Left renal cortex interstitium (tissue), 4 donors: ENCODE data around the gene DCHS2. TPM values are rescaled to one million over a fixed set of nuclear protein-coding genes. Genes with fewer than 3 reads are reported as not detected.

Source experiments
- DNase-seq, 4 donors: peaks; one replicate each; pipeline ENCODE4 v3.0.0-alpha.2; 2013; ENCODE audit warnings: low read depth in 4 of 4, low spot score in 2 of 4, missing footprints in 1 of 4
- polyA plus RNA-seq, 4 donors: library from polyadenylated mRNA; unstranded; fragments of 120-200 nt; gene quantifications; one replicate each; pipeline ENCODE4 v1.2.1, GENCODE V29; 2013; ENCODE audit not compliant: insufficient read length in 4 of 4

The DCHS2 gene
- polyA plus RNA-seq, 4 donors = 5.7 to 11.3 (median 6.7) TPM

DNA sequence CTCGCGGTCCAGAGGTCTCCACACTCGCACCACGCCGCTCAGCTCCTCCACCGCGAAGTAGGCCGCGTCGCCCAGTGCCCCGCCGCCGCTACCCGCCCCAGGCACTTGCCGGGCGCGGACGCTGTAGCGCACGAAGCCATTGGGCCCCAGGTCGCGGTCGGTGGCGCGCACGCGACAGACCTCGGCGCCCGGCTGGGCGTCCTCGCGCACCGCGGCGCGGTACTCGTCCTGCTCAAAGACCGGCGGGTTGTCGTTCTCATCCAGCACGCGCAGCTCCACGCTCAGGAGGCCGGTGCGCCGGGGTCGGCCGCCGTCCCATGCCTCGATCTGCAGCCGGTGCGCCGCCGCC, 1.4 kb downstream of the DCHS2 start:
- no peak for DNase-seq

DNA sequence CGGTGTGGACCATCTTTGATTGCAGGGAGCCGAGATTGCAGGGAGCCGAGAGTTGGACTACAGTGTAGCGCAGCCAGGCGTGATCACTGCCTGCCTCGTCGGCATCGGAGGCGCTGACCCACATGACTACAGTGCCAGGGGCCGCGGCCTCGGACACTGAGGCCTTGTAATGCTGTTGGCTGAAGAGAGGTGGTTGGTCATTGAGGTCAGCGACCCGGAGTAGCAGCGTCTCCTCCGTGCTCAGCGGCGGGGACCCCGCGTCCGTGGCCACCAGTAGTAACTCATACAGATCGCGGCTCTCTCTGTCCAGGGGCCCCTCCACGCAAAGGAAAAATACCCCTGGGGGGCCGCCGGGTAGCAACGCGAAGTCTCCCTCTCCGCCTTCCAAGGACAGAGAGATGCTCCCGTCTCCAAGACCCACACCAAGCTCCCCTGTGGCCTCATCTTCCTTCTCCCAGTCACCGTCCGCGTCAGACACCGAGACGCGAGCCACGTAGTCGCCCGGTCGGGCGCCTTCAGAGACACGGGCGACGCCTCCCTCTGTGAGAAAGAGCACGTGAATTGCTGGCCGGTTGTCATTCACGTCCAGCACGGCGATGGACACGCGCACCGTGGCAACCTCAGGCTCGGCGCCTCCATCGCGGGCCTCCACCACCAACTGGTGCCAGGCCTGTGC, 1.9 kb downstream of the DCHS2 start:
- no peak for DNase-seq

DNA sequence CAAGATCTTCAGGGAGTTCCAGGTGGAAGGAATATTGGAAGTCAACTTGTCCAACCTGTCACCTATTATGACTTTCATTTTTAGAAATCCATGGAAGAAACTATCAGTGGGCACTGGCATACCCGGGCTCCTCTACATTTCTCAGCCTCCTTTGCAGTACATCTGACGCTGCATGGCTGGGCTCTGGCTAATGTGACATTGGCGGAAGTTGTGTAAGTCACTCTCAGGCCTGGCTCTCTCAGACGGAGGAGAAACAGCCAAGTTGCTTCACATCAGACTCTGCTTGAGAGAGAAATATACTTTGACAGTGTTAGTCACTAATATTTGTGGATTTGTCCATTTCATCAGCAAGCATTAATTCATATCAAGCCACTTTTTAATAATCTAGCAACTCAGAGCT, 4.5 kb downstream of the DCHS2 start:
- DNase-seq = no peak

DNA sequence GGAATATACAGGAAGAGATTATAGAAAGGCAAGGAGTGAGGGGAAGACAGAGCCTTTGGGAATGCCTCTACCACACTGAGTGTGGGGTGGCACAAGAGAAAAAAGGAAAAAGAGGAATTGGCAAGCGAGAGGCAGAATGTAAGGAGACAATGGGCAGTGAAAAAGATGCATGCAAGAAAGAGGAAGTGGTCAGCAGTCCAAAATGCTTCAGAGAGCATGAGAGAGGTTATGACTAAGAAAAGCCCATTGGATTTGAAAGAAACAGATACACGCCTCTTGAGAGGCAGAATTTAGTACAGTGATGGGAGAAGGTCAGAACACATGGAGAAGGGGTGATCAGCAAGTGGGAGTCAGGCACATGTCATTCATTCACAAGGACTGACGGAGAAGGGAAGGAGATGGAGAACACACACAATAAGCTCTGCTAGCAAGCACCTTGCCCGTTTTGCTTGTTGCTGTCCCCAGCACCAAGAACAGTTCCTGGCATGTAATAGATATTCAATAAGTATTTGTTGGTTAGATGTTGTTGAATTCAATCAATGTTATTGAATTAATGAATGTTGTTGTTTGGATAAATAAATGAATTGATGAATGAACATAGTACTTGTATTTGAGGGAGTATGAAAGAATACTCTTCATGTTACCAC, 6.3 kb downstream of the DCHS2 start:
- no peak for DNase-seq

DNA sequence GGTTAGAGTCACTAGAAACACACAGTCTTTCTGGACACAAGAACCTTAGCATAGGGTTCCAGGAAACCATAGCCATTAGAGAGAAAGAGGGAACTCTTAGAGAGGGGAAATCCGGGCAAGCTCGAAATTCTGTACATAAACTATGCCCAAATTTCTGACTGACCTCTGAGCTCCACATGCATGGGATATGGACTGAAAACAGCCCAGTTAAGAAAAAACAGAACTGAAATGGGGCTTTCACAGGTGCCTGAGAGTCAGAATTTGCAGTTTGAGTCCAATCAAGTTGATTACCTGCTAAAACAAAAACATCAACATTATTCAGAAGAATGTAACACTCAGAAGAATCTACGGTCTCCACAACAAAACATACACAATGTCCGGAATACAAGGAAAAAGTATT, 13.1 kb downstream of the DCHS2 start:
- DNase-seq = no peak

DNA sequence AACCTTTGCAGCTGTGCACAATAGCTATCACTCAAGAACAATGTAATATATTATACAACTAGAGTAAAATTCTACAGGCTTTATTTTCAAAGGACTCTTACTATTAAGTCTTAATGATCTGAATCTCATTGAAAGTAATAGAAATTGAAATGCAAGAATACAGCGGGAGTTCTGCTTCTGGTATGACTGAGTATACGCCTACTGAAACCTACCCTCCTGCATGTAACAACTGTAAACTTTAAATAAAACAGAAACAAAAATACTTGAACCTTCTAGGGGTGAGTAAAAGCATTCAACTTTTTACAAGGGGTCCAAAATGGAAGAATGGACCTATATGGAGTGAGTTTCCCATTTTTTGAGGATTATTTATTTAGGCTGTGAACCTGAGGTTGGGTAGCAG, 13.5 kb downstream of the DCHS2 start:
- no peak for DNase-seq

DNA sequence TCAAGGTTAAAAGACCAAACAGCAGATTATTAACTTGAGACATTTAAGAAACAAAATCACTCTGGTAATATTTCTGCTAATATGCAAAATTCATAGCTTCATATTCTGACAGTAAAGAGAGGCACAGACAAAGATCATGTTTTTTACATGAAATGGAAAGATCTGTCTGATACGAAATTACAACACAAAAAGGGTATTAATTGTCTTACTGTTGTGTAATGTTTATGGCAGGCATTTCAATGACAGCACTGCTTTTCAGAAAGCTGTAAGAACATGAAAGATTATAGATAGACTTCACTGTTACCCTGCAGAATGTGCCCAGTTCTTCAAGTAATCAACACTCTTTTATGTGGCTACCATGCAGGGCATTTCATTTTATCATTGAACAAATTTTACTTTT, 15.4 kb downstream of the DCHS2 start:
- no peak for DNase-seq

DNA sequence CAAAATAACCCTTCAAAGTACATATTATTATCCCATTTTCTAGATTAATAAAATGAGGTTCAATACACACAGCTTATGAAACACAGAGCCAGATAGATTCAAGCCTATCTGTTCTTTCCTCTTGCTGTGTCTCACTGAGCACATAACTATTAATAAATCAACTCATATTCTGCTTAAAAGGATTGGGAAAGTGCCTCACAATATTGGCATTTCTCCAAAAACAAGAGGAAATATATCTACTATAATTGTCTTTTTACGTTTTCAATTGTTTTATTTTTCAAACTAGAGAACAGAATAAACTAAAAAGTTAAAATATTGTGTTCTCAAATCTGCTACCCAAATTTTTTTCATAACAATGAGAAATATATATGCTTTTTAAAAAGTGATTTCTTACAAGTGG, 15.8 kb downstream of the DCHS2 start:
- DNase-seq = no peak

DNA sequence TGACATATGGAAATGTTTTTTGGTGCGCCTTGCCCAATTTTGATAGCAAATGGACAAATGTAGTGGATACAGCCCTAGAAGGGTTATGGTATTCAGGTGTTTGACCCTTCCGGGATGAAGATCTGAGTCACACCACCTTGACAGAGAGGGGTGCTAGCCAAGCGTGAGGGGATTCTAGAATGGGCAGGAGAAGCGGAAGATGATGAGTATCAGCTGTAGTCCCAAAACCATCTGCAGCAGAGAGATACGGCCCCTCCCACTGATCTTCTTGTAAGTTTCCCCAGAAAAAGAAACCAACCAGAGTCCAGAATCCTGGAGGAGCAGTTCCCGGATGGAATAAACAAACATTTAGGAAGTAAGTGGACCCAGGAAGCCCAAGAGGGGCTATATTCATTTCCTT, 18.1 kb downstream of the DCHS2 start:
- DNase-seq = no peak

DNA sequence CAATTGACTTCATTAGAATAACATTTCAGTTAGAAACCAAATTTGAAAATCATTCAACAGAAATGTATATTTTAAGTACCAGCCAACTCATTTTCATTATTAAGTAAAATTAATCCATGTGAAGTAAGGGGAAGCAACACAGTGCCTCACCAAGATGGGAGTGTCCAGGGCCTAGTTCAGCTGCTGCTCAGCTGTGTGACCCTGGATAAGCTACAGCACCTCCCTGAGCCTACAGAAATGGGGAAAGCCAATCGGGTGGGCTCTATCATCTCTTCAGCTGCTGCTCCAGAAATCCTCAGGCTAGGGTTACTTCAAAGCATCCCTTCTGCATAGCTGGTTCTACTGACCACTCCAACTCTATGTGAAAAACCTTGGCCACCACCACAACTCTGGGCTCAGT, 18.7 kb downstream of the DCHS2 start:
- DNase-seq = no peak

DNA sequence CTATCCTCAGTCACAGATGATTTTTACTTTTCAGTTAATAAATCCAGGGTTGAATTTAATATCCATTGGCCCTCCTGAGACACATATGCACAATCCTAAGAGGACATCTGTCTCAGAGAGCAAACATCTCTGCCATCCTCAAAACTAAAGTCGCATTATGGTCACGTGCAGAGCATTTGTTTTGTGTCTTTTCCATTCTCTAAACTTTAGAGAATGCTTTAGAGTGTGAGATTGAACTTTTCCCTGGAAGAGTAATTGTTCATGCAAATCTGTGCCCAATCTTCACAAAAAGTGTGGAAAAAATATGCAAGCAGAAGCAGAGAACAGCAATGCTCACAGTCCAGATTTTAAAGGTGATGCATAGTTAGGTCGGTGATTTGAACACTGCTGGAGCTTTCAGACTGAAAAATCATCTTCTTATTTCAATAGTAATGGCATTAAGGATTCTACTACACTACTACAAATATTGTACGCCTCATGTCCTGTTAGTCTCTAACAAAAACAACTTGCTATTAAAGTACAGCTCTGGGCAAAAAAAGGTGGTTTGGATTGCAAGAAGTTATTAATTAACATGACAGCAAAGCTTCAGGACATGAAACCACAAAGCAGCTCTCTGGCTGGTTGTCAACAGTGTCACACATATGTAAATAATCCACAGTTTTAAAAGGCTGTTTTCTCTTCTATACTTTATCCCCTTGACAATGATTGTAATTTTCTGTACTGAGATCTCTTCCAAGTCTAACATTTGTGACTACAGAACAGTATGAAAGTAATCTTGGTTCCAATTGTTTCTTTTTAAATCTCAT, 19.9 kb downstream of the DCHS2 start:
- DNase-seq = peak in 2 of 4 donors; percentile 27 to 34

DNA sequence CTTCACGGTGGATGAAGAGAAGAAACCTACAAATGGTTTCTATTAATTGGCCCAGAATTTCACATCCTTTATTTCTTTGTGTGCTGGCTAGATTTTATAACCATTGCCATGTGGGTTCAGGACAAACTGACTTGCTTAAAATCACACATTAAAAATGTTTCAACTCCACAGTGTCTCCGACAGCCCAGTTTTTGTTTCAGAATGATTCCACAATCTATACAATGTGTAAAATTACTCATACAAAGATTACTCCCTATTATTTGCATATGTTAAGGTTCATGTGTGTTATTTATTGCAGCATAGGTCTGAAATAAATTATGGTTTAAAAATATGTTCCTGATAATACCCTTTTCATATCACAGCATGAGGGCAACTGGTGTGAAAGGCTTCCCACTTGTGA, 20.6 kb downstream of the DCHS2 start:
- DNase-seq = no peak

DNA sequence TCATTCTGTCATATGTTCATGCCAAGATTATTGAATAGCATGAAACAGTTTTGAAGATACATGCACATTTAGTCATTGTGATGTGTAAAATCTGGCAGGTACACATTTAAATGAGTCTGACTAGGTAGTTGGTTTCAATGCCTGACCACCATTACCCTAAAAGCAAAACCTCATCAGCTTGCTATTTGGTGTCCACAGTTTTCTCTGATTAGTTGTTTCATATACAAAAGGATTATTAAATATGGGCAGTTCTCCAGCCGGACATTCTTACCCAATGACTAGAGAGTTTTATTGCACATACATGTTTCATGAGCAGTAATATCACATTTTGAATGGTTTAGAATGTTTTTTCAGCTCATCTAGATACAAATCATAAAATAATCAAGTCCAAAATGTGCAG, 23.7 kb downstream of the DCHS2 start:
- DNase-seq = no peak

DNA sequence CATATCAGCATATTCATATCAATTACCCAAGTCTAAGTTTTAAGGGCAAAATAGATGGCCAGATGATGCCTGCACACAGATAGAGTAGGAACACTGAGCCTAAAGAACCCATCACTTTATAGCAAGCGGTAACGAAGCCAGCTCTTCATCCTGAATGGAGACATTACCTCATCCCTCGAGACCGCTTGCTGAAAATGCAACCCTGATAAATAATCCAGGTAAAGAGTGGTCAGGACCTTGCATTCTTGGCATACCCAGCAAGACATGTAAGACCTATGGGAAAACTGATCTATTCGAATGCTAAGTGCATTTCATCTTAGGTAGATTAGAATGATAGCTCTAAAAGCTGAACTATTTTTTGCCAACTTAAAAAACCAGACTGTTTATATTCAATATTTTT, 25.3 kb downstream of the DCHS2 start:
- DNase-seq = no peak

DNA sequence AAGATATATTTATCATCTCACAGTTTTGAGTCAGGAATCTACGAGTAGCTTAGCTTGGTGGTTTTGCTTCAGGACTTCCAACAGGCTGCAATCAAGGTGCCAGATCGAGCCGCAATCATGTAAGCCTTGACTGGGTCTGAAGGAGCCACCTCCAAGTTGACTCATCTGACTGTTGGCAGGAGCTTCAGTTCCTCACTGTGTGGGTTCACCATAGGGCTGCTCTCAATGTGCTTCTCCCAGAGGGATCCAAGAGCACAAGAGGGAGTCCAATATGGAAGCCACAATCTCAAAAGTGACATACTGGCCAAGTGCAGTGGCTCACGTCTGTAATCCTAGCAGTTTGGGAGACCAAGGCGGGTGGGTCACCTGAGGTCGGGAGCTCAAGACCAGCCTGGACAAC, 26.5 kb downstream of the DCHS2 start:
- no peak for DNase-seq

DNA sequence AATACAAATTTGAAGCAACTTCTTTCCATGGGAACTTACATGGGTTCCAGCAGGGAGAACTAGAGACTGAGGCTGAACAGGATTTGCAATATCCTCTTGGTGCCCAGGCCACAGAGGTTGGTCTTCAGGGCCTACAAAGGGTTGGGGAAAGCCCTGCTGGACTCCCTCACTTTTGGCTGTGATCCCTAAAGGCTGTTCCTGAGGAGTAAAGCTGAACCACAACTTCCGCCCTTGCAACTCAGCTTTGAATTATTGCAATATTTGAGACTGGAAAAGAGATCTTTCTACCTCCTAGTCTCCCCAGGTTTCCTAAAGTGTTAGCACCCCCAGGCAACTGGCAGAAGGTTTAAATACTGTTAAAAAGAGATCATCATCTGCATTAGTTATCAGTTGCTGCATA, 26.9 kb downstream of the DCHS2 start:
- no peak for DNase-seq

DNA sequence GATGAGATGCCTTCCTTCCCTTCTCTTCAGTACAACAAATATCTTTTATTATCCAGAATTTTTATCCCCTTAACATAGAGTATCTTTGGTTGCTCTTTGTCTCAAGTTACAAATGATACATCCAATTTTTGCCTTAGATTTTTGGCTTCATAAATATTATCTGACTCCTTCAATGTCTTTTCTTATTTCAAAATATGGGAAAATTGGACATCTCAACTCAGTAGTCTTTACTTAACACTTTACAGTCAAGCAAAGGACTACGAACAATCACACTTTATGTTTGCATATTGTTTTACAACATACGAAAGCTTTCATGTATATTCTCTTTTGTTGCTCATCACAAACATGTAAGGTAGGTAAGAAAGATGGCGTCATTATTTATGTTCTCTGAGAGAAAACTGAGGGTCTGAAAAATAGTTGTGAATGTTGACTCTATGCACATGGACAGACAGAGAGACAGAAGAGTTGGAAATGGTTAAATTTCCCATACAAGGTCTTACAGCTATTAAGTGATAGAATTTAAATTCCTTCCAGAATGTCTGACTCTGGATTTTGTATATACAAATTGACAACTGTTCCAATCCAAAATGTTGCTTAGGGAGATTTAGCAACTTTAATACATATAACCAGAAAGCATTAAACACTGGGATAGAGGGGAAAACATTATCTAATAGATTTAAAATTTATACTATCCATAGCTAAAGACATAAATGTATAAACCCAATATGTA, 29.4 kb downstream of the DCHS2 start:
- no peak for DNase-seq

DNA sequence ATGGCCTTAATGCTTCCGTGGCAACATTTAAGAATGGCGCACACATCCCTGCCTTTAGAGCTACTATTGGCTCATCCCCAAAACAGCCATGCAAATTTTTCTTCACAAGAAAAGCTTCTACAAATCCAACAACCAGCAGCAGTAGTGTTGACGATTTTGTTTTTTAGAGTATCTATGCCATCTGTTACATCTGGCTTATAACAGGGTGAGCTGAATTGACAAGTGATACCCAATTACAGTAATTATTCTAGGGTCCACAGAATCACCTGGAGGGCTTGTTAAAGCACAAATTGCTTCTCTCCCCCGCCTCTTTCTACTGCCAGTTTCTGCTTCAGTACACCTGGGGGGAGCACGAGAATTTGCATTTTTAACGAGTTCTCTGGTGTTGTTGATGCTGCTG, 34.1 kb downstream of the DCHS2 start:
- no peak for DNase-seq

DNA sequence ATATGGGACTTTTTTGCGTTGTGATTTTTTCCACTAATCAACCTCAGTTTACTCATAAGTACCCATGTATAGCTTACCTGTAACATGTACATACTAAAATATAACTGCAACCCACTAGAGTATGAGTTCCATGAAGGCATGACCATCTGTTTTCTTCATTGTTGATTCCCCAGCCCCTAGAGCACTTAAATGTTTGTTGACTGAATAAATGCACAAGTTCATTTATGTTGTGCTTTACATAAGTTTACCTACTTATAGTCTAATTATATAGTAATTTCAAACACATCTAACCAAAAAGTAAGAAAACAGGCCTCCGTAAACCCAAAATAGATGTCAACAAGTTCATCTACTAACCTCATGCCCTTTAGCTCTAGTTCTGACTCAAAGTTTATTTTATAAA, 34.7 kb downstream of the DCHS2 start:
- no peak for DNase-seq

DNA sequence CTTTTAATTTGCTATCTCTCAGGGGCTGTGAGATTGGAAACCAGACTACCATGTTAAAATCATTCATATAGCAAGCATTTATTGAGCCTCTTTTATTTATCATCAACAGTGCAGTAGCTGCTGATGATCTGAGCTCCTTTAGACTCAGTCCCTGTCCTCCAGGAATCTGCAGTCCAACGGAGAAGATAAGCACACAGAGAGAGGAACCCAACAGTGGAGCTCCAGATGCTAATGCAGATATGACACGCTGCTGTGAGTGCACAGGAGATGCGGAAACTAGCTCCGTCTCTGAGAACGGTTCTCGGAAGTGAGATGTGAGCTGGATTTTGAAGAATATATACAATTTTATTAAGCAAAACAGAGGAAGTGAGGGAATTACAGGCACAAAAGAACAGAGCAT, 35.4 kb downstream of the DCHS2 start:
- no peak for DNase-seq

DNA sequence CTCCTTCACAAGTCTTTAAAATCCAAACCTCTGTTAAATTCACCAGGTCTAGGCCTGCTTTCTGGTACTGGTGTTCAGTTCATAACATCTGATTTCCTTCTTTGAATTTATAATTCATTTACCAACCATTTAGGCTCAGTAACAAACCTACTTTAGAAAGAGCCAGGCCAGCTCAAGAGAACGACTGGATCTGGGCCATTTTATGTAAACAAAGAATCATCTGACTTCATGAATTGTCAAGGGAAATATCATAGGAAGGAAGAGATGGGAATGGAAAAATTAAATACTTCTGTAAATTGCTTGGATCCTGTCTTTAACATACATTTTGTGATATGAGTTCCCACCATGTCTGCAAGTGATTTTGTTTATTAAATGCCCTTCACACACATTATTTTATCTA, 36.5 kb downstream of the DCHS2 start:
- DNase-seq = no peak
